SK-N-MC (cell line): ENCODE data around the gene DISC1.

Source experiments
- EZH2 ChIP-seq: fragments of 200-600 bp; sonication (generic); IDR thresholded peaks from one replicate; pipeline ENCODE4 v1.6.1; 2017; ENCODE audit warnings: antibody characterized with exemption
- FOXP2 ChIP-seq: optimal IDR thresholded peaks from 2 replicates; pipeline ENCODE3; 2011; ENCODE audit warnings: mild to moderate bottlenecking, moderate library complexity; ENCODE audit not compliant: insufficient read depth; ENCODE audit errors: extremely low read length, control extremely low read depth

DNA sequence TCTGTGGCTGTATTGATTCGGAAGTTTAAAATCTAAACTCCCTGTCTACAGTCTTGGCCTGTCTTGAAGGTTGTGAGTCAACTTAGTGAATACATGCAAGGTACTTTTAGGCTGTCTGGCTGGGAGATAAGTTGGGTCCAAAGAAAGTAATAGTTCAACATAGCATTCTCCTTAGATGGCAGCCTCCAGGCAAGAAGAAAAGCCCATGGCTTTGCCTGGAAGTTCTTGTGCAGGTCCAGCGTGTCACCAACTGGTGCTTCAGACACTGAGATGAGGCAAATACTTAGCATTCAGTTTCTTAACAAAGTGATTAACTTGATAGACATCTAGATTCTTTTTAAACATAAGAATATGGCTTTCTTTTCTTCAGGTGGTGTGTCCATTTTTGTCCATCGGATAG is 328.2 kb downstream of the DISC1 start:
- no peak for TF ChIP-seq EZH2
- no peak for TF ChIP-seq FOXP2
